ENCODE data around the gene NKX2-3.

The NKX2-3 gene

GRCh38 chr10:99526861-99527504 is 5.8 kb upstream of the NKX2-3 start:
- no peak for DNase-seq

DNA sequence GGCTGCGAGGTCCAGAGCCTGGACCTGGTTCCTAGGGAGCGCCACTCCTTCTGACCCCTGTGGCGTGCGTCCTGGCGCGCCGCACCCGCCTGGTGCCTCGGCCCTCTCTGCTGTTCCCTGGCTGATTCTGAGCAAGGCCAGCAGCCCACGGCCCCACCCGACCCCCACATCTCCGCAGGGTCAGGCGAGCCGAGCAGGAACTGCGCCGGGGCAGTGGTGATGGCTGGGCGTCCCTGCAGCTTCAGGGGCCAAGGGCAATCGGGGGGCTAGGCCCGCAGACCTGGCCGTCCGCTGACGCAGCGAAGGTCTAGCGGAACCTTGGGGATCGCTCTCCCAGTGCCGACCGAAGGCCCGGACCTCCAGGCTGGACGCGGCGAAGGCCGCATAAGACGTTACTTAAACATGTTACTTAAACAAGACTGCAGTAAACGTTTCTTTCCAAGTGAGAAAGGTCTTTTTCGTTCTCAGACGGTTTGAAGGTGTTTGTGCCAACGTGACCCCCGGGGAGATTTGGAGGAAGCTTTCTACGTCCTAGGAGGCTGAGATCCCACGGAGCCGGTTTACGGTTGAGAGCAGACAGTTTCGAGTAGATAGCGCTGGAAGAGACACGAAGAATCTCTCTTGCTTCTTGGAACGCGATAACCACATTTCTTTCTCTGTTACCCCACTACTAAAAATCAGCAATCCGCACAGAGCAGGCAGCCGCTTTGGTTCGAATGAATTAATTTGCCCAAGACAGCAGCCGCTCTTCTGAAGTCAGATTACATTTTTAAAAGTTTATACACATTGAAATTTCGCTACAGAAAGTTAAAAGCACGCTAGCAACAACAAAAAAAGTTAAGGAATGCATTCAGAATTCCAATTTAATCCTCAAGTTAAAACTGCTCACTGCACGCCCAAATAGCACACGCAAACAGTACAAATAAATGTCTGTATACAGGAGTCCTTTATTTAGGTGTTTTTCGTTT is 4.9 kb upstream of the NKX2-3 start:
- DNase-seq, result no peak

- no peak for DNase-seq
Observed at GRCh38 chr10:99528494-99529441, 4.0 kb upstream of the NKX2-3 start.

DNA sequence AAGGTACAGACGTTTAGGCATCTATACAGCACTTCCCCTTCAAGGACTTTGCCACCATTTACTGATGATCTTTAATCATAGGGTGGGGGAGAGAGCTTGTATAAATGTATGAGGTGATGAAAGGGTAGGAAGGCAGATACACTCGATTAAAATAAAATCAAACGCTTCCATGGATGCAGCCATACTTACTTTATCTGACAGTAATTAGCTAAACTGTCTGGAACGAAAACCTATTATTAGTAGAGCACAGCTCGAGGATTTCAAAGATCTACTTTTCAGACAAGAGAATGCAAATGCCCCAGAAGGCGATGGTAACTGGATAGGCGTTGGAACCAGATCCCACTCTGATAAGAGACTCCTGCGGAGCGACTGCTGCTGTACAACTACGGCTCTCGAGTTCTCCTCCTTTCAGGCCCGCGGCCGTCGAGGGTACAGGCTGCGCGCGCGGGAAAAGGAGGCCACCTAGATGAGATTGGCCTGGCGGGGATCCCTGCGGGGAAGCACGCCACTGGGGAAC is 3.1 kb upstream of the NKX2-3 start:
- DNase-seq, result no peak

GRCh38 chr10:99530108-99531025 is 2.4 kb upstream of the NKX2-3 start:
- no peak for DNase-seq

DNA sequence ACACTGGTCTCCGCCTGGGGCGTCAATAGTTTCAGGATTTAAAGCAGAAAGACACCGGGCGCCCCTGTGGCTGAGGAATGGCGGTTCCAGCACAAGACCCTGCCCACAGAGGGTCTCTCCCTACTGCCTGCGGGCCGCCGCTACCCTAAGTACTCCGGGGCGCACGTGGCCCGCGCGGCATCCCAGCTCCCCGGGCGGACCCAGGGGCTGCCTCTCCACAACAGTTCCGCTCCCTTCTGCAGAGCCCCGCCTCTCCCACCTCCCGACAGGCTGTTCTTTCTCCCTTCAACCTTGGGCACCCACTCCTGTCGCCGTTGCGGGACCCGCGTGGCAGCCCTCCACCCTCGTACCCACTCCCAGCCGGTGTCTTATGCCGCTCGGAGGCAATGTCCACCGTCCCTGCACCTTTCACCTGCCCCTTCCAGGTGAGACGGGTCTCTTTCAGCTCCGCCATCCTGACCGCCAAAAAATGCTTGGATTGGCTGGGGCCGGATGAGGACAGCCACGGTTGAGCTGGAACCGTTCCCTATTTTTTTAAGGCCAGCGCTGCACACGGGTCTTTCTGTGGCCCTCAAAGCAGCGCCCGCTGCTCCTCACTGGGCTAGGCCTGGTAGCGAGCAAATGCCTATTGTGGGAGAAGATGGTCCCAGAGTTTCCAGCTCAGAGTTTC is 1.6 kb upstream of the NKX2-3 start:
- no peak for DNase-seq

DNA sequence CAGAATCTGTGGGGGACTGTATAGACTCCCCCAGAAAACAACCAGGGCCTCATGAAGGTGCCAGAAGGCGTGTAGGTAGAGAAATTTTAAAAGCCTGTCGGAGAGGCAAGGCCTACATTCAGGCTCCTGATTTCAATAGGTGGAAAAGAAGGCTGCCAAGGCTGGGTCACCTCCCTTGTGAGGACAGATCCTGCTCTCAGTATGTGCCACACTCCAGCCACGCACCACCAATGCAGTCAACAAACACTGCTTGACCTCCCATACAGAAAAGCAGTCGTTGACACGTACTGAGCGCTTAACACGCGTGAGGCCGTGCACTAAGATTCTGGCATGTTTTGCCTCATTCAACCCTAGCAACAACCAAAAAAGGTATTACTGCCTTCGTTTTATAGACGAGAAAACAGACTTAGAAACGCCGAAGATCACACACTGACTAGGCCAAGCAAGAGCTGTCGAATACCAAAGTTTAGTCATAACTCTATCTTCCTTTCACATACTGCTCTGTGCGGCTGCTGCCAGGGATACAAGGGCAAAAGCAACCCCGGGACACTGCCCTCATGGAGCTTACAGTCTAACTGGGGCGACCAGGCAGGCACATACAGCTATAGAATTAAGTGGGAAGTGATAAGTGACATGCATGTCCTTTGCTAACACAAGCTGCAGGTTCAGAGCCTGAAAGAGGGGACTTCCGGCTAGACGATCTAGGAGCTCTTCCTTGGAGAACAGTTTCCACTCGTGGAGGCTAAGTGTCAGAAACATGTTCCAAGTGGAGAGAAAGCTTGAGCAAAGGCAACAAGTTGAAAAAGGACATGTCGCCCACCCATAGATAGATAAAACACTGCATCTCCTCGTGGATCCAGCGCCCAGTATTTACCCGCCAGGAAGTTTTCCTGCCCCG is 797 bp upstream of the NKX2-3 start:
- DNase-seq, result no peak

GRCh38 chr10:99533496-99534449 is 1.0 kb downstream of the NKX2-3 start:
- DNase-seq, result no peak

DNA sequence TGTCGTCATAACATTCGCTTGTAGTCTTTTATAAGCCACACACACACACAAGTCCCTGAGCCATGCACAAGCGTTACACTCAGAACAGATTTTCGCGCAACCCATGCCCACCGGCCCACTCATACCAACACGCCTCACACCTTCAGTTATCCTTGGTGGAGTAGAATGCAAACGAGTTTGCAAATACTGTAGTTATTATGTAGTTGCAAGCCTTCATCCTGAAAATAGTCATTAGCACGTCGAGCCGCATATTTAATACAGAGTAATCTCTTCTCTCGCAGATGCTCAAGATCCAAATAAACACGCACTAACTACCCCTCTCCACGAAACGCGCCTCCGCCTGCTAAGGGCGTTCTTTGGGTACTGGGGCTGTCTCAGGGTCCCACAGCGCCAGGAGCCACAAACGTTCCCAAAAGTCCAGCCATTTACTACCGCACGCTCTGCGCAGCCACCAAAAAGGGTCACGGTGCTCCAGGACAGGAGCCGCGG is 1.8 kb downstream of the NKX2-3 start:
- DNase-seq, result no peak

GRCh38 chr10:99534939-99535763 is 2.4 kb downstream of the NKX2-3 start:
- DNase-seq, result no peak

- DNase-seq, result no peak
Observed at GRCh38 chr10:99535764-99536337, 3.1 kb downstream of the NKX2-3 start.

DNA sequence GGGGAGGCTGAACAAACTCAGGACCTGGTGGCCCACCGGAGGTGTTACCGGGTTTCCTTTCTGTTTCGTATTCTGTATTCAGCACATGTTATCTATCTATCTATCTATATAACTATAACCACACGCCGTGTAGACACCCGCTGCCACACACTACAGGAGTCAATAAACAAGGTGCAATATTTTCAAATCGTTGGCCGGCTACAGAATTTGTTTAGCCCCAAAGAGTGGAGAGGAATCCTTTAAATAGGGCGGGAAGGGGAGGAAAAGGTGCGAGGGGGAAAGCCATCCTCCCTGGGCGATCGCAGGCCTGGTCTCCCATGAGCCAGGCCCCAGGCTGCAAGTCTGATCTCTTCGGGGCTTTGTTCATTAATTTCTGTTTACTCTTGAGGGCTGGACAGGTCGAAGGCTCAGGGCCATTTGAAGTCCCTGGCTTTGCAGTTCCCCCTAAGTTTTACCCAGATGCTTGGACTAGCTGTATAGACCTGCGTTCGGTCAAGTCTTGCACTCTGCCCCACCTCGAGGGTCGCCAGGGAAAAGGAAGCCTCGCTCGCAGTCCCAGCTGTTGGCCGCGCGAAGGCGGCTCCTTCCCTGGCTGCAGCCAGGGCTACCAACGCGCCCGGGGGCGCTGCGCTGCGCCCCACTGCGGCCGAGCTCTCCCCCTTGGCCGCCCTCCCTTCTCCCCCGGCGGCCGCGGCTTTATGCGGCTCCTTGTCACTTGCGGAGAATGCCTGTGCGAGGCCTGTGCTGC is 3.8 kb downstream of the NKX2-3 start:
- no peak for DNase-seq

DNA sequence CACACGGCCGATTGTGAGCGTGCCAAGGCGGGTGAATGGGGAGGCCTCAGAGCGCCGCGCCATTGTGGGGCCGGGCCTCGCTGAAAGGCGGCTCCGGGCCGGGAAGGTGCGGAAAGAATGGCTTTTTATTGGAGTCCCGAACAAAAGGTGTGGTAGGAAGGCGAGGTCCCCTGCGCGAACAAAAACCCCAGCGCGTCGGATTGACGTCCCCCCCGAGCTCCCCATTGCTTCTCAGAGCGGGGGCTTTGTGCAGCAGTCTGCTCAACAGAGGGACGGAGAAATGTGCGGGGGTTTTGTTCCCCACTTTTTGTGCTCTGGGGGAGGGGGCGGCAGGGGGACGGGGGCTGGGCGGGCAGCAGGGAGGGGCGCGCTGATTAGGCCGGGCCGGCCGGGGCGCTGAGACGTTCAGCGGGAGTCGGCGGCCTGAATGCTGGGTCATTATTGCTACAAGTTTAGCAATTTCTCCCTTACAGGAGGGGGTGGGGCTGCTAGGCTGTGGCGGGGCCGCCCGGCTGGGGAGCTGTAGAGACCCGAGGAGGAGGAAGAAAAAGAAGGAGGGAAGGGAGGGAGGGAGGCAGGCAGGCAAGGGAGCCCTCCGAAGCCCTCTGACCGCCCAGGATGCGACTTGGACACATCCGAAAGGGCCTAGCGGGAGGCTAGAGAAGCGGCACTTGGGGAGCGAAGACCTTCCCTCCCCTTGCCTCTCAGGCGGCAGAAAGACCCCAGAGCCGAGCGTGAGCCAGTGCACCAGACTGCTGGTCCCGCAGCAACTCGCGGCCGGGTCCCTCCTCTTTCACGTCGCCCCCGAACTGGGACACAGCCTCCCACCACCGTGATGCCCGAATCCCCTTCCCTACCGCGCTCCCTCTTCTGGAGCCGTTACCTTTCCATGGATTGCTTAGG is 4.6 kb downstream of the NKX2-3 start:
- DNase-seq, result no peak

- DNase-seq, result no peak
Observed at GRCh38 chr10:99537989-99538917, 5.5 kb downstream of the NKX2-3 start.

All from activated CD4-positive, alpha-beta T cell treated with anti-CD3 and anti-CD28 coated beads for 1 hour (primary cell).